H1 (cell line): Measurements from ENCODE around the gene CLCNKB. TPM values are rescaled to one million over a fixed set of nuclear protein-coding genes. Genes with fewer than 3 reads are reported as not detected.

Experiments used
- CTCF ChIA-PET: fragments of 300-600 bp; sonication (Branson Sonifier 250); formaldehyde crosslinking; loops from one replicate; lab custom pipeline; 2021; ENCODE audit not compliant: partially characterized antibody; lab: Charles Lee
- POLR2A ChIA-PET: fragments of 300-600 bp; sonication (Branson Sonifier 250); formaldehyde crosslinking; loops from one replicate; lab custom pipeline; 2021; ENCODE audit warnings: inconsistent platforms; ENCODE audit not compliant: partially characterized antibody; lab: Charles Lee
- DNase-seq, 2 experiments: peaks; one replicate each; pipeline versions ENCODE4 v3.0.0 to v3.0.0-alpha.2; 2010 to 2022; ENCODE audit warnings: low spot score in 2 of 2, low read depth in 1 of 2, mixed read lengths in 1 of 2
- FAIRE-seq: peaks from 2 replicates; lab custom pipeline; 2011; peaks lifted over from hg19 to GRCh38; lab: Jason Lieb, UNC
- H2AFZ ChIP-seq: 2 replicates; pipeline ENCODE4 v1.8.1; 2012; ENCODE audit warnings: low read length, inconsistent platforms
- H2AK5ac ChIP-seq: 2 replicates; pipeline ENCODE4 v1.6.1; 2013; ENCODE audit warnings: low read depth, low read length
- H2BK120ac ChIP-seq: replicated peaks from 2 replicates; pipeline ENCODE3; 2013; ENCODE audit warnings: low read depth, low read length, inconsistent platforms
- H2BK12ac ChIP-seq: 2 replicates; pipeline ENCODE4 v1.6.1; 2013; ENCODE audit warnings: low read depth, low read length
- H2BK15ac ChIP-seq: 2 replicates; pipeline ENCODE4 v1.6.1; 2013; ENCODE audit warnings: low read length
- H2BK20ac ChIP-seq: 2 replicates; pipeline ENCODE4 v1.6.1; 2013; ENCODE audit warnings: low read length
- H2BK5ac ChIP-seq: 2 replicates; pipeline ENCODE4 v1.6.1; 2013; ENCODE audit warnings: low read depth, low read length
- H3K14ac ChIP-seq: 2 replicates; pipeline ENCODE4 v1.6.1; 2013; ENCODE audit warnings: inconsistent platforms; ENCODE audit not compliant: insufficient read length
- H3K18ac ChIP-seq: 2 replicates; pipeline ENCODE4 v1.6.1; 2013; ENCODE audit warnings: low read length; ENCODE audit errors: extremely low read depth
- H3K23ac ChIP-seq: 2 replicates; pipeline ENCODE4 v1.6.1; 2013; ENCODE audit warnings: inconsistent platforms; ENCODE audit not compliant: insufficient read length
- H3K23me2 ChIP-seq: 2 replicates; pipeline ENCODE4 v1.6.1; 2013; ENCODE audit warnings: low read depth, low read length
- H3K27ac ChIP-seq: 2 replicates; pipeline ENCODE4 v1.6.1; 2011; ENCODE audit warnings: low read depth, low read length, inconsistent platforms
- H3K27me3 ChIP-seq, 4 experiments: replicated peaks in 1 of 4; 1 replicate in 1 of 4; 2 replicates in 3 of 4; pipeline versions ENCODE4 v1.6.1 to v1.8.1; 2011 to 2013; ENCODE audit warnings: low read length in 3 of 4, mild to moderate bottlenecking in 3 of 4, inconsistent platforms in 2 of 4, mixed read lengths in 2 of 4, moderate library complexity in 1 of 4; ENCODE audit not compliant: control insufficient read depth in 3 of 4, insufficient read depth in 3 of 4; ENCODE audit errors: extremely low read depth in 1 of 4
- H3K36me3 ChIP-seq, 4 experiments: 2 replicates each; pipeline versions ENCODE4 v1.6.1 to v1.8.1; 2011 to 2013; ENCODE audit warnings: mild to moderate bottlenecking in 4 of 4, low read length in 3 of 4, moderate library complexity in 2 of 4, control low read depth in 1 of 4, inconsistent platforms in 1 of 4; ENCODE audit not compliant: insufficient read depth in 4 of 4, control insufficient read depth in 2 of 4
- H3K4ac ChIP-seq: replicated peaks from 2 replicates; pipeline ENCODE3; 2013; ENCODE audit warnings: low read length, low read depth, mixed read lengths, inconsistent platforms; ENCODE audit not compliant: insufficient read length
- H3K4me1 ChIP-seq, 4 experiments: replicated peaks in 1 of 4; 1 replicate in 1 of 4; 2 replicates in 3 of 4; pipeline versions ENCODE4 v1.6.1 to v1.8.1; 2011 to 2013; ENCODE audit warnings: low read length in 3 of 4, inconsistent platforms in 2 of 4, mixed read lengths in 1 of 4; ENCODE audit not compliant: insufficient read depth in 4 of 4, control insufficient read depth in 3 of 4
- H3K4me2 ChIP-seq, 2 experiments: 2 replicates each; pipeline versions ENCODE4 v1.6.1 to v1.8.1; 2011 to 2013; ENCODE audit warnings: low read depth in 2 of 2, low read length in 2 of 2, control low read depth in 1 of 2, inconsistent platforms in 1 of 2, mild to moderate bottlenecking in 1 of 2; ENCODE audit not compliant: insufficient read depth in 1 of 2
- H3K4me3 ChIP-seq, 4 experiments: fragments of 200-600, 300-600 bp in 1 of 4; sonication (generic), shearing (Covaris generic), sonication (Bioruptor Twin) in 1 of 4; 2 replicates each; pipeline versions ENCODE4 v1.5.1 to v1.8.1; 2011 to 2016; ENCODE audit warnings: low read length in 4 of 4, low read depth in 3 of 4, control low read depth in 2 of 4, inconsistent platforms in 2 of 4, mild to moderate bottlenecking in 2 of 4, mixed read lengths in 1 of 4, moderate library complexity in 1 of 4; ENCODE audit not compliant: insufficient read depth in 2 of 4; ENCODE audit errors: extremely low read depth in 1 of 4
- H3K56ac ChIP-seq: replicated peaks from 2 replicates; pipeline ENCODE3; 2013; ENCODE audit warnings: low read depth, mild to moderate bottlenecking, mixed read lengths, low read length, inconsistent platforms; ENCODE audit not compliant: insufficient read length
- H3K79me1 ChIP-seq: 2 replicates; pipeline ENCODE4 v1.6.1; 2013; ENCODE audit warnings: low read depth, low read length, control low read depth
- H3K79me2 ChIP-seq, 2 experiments: 2 replicates each; pipeline versions ENCODE4 v1.6.1 to v1.8.1; 2012 to 2013; ENCODE audit warnings: low read length in 2 of 2, mild to moderate bottlenecking in 2 of 2, inconsistent platforms in 1 of 2; ENCODE audit not compliant: insufficient read depth in 2 of 2, control insufficient read depth in 1 of 2
- H3K9ac ChIP-seq, 4 experiments: replicated peaks in 1 of 4; 1 replicate in 1 of 4; 2 replicates in 3 of 4; pipeline versions ENCODE4 v1.6.1 to v1.8.1; 2011 to 2013; ENCODE audit warnings: low read depth in 3 of 4, low read length in 3 of 4, control low read depth in 2 of 4, mild to moderate bottlenecking in 2 of 4, moderate library complexity in 2 of 4, inconsistent platforms in 1 of 4; ENCODE audit errors: extremely low read depth in 1 of 4
- H3K9me3 ChIP-seq, 2 experiments: 2 replicates each; pipeline versions ENCODE4 v1.6.1 to v1.8.1; 2012 to 2013; ENCODE audit warnings: mild to moderate bottlenecking in 2 of 2, moderate library complexity in 2 of 2, control low read depth in 1 of 2, inconsistent platforms in 1 of 2, low read depth in 1 of 2, low read length in 1 of 2, mixed read lengths in 1 of 2; ENCODE audit not compliant: insufficient read depth in 2 of 2
- H4K20me1 ChIP-seq, 2 experiments: replicated peaks in 1 of 2; 2 replicates each; pipeline versions ENCODE3 to v1.8.1; 2011 to 2013; ENCODE audit warnings: inconsistent platforms in 2 of 2, low read length in 2 of 2, mild to moderate bottlenecking in 1 of 2; ENCODE audit not compliant: insufficient read depth in 2 of 2, control insufficient read depth in 1 of 2
- H4K5ac ChIP-seq: 2 replicates; pipeline ENCODE4 v1.6.1; 2013; ENCODE audit warnings: low read length, low read depth, mixed read lengths, inconsistent platforms; ENCODE audit not compliant: insufficient read length
- H4K8ac ChIP-seq: 2 replicates; pipeline ENCODE4 v1.8.0; 2013; ENCODE audit warnings: mild to moderate bottlenecking, moderate library complexity, low read length, inconsistent platforms; ENCODE audit not compliant: insufficient read depth; ENCODE audit errors: extremely low read depth
- H4K91ac ChIP-seq: replicated peaks from 2 replicates; pipeline ENCODE3; 2013; ENCODE audit warnings: low read length, mixed read lengths, inconsistent platforms; ENCODE audit not compliant: insufficient read length
- HDAC6 ChIP-seq: IDR thresholded peaks from one replicate; pipeline ENCODE4 v1.7.1; 2012; ENCODE audit warnings: low read depth, mild to moderate bottlenecking, inconsistent platforms, low read length, moderate library complexity
- WGBS, 2 experiments: shearing (Covaris generic) in 1 of 2; methylation state at CpG; one replicate each; pipeline versions ENCODE4 v1.1.6 to v1.1.7; 2013 to 2015; ENCODE audit warnings: low lambda C conversion rate in 2 of 2, mixed read lengths in 2 of 2, inconsistent platforms in 1 of 2, low coverage in 1 of 2, missing lambda C conversion rate in 1 of 2; ENCODE audit not compliant: insufficient replicate concordance in 2 of 2, insufficient coverage in 1 of 2, insufficient read length in 1 of 2; ENCODE audit errors: extremely low coverage in 1 of 2, missing lambda C conversion rate in 1 of 2; 5-methylcytosine and 5-hydroxymethylcytosine counted together
- polyA plus RNA-seq, 7 experiments: library from polyadenylated mRNA; depleted of rRNA in 3 of 7; stranded (reverse) in 5 of 7; unstranded in 2 of 7; fragments of >200 nt in 5 of 7; fragments of 200-250 nt in 2 of 7; gene quantifications; 1 replicate in 5 of 7; 2 replicates in 1 of 7; 4 replicates in 1 of 7; pipeline versions ENCODE4 v1.2.1 to v1.2.3, GENCODE V29; 2011 to 2013; ENCODE audit warnings: missing spikeins in 2 of 7, mixed read lengths in 2 of 7
- total RNA-seq: library from RNA; stranded (reverse); fragmentation: NEBNext Ultra II Directional; extraction: Animal tissue kit (Norgen Biotek cat#: 25700); gene quantifications from 2 replicates; pipeline ENCODE4 v1.2.1, GENCODE V29; 2021

Gene CLCNKB
- total and polyA plus RNA-seq, 2 of the 8 experiments (the other 6 are each of a cell fraction or from before 2014, with no cell fraction given), result 1.2 to 3.5 TPM

- Histone ChIP-seq H2AK5ac (no peak within 1 kb of the TSS), H3K27me3 (peaks cover 0 to 7% (median 2%) of the 10 kb centered on the region in 4 experiments; a peak in 3 of 7 replicates), H4K5ac (no peak within 1 kb of the TSS), H3K79me2 (no peaks in the 10 kb centered on the region), H3K56ac (no peak within 1 kb of the TSS), H3K14ac (no peak within 1 kb of the TSS), H2BK15ac (no peak within 1 kb of the TSS), H2BK5ac (0 out of 2 replicates have a peak within 1 kb of the TSS, but pooled peaks have one; percentile 73), H3K4me3 (no peak within 1 kb of the TSS), H3K23ac (no peak within 1 kb of the TSS), H3K9ac (no peak within 1 kb of the TSS), H3K27ac (no peak within 1 kb of the TSS), H4K91ac (no peak within 1 kb of the TSS), H3K23me2 (no peaks in the 10 kb centered on the region), H2BK20ac (no peak within 1 kb of the TSS), H3K4me2 (no peak within 1 kb of the TSS), H3K4ac (no peak within 1 kb of the TSS), H4K20me1 (no peaks in the 10 kb centered on the region), H2AFZ (no peak within 1 kb of the TSS), H3K36me3 (no peaks in the 10 kb centered on the region), H3K79me1 (no peaks in the 10 kb centered on the region), H3K18ac (no peak within 1 kb of the TSS), H2BK12ac (no peak within 1 kb of the TSS; the same call in 1 of the 2 replicates), H4K8ac (no peak within 1 kb of the TSS; the same call in 1 of the 2 replicates), H2BK120ac (no peak within 1 kb of the TSS), H3K9me3 (no peaks in the 10 kb centered on the region), H3K4me1 (peaks cover 0 to 13% (median 8%) of the 10 kb centered on the region in 4 experiments; a peak in 5 of 7 replicates)
- no peak for TF ChIP-seq HDAC6
- ChIA-PET POLR2A (interaction anchor here (0.6 to 1.1 kb wide), 3 partner anchors 9 to 1150 kb away, joined by 3 read pairs; no protein-coding TSS in a partner anchor), CTCF (interaction anchor here (6.6 to 6.7 kb wide), 2 partner anchors 11 to 12 kb away, joined by 41 to 74 read pairs; no protein-coding TSS in a partner anchor)
- WGBS, 2 experiments, result 69% methylated on average over 6 of the region's 6 CpGs; no CpG with 5 or more reads in 1 of the 2 experiments
- DNase-seq, result no peak
- no peak for FAIRE-seq
These were observed 21.9 kb upstream of the CLCNKB start, which contains the start of gene CLCNKA for GRCh38 chr1:16021681-16022080. TSS of gene CLCNKA (plus strand) at chr1:16022036. CDS start at chr1:16022620, 584 bp downstream.
